GM15510 (cell line): ENCODE measurements around the gene PSG2.
"Not testable (repeated sequence)": the region's sequence is repeated elsewhere in the genome, so short reads cannot be mapped to it uniquely, and the experiment has no call there.

Experiments
- POLR2A ChIP-seq: IDR thresholded peaks from 3 replicates; pipeline ENCODE4 v1.6.1; 2011; ENCODE audit warnings: borderline replicate concordance; ENCODE audit not compliant: insufficient read length; ENCODE audit errors: extremely low read depth

Gene PSG2

DNA sequence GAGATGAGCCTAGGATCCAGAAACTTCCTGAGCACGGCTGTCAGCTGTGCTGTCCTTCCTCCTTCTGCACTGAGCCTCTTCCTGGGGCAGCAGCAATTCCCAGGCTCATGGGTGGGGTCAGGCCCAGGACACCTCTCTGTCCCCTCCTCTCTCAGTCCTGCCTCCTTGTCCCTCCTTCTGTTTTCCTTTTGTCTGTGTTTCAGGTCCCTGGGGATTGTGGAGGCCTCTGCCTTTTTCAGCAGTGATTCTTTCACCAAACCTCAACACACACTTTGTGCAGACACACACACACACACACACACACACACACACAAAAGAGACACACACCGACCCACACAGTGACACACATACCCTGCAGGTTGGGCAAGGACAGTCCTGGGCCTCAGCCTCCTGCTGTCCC, at the start of gene PSG2:
Gene PSG2 (minus strand): TSS at position 101 of the 400 bp plus-strand sequence. CDS start 132 bp downstream, outside the sequence.
- TF ChIP-seq POLR2A, result not testable (repeated sequence)

DNA sequence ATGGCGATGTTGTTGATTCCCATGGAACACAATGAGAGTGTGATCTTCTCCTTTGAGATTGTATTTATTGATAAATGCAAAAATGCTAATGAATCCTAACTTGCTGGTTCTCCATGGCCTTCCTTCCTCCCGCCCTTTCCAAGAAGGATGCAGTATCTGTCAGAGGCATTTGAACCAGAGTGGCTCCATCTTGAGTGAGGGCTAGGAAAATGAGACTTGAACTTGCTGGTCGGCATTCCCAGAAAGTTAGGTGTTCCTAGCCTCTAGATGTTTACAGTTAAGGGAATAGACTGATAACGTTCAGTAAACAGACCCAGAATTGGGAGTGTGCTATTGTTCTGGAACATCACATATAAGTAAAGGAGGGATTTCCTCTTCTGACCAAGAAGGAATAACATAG, 44.2 kb upstream of the PSG2 start:
- TF ChIP-seq POLR2A, result no peak

- TF ChIP-seq POLR2A, result no peak
These were observed 41.9 kb upstream of the PSG2 start for GRCh38 chr19:43124360-43124759.

GRCh38 chr19:43105496-43105895, 23.0 kb upstream of the PSG2 start:
- TF ChIP-seq POLR2A, result no peak

DNA sequence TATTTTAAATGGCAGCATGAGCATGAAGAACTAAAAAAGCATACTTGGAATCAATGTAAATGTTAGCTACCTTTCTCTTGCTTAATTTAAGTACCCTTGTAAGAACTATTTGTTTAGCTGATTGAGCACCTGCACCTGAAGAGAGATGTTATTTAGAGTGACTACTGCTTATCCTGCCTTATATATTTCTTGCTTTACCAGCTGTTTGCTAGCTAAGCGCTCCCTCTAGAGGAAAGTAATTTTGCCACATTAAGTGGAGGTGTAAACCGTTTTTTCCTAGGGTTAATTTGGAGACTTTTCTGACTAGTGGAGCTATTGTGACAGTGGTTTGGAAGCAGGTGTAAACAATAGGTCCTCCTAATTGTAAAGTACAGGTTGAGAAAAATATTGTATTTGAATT, 19.4 kb upstream of the PSG2 start:
- no peak for TF ChIP-seq POLR2A

- no peak for TF ChIP-seq POLR2A
These were observed 4.2 kb downstream of the PSG2 start for GRCh38 chr19:43078311-43078710.

GRCh38 chr19:43028866-43029265, 53.6 kb downstream of the PSG2 start:
- no peak for TF ChIP-seq POLR2A

- not testable (repeated sequence) for TF ChIP-seq POLR2A
These were observed 56.1 kb downstream of the PSG2 start, which contains the start of gene PSG11 for GRCh38 chr19:43026369-43026768. Gene PSG11 (minus strand): TSS chr19:43026469. CDS start chr19:43026372, 97 bp downstream.
